NK-92 (cell line): ENCODE data around the gene PTGDR.

ENCODE experiments used
- DNase-seq: peaks from one replicate; lab custom pipeline; 2025; ENCODE audit not compliant: unreplicated experiment; lab: John Stamatoyannopoulos, UW

The PTGDR gene, protein sequence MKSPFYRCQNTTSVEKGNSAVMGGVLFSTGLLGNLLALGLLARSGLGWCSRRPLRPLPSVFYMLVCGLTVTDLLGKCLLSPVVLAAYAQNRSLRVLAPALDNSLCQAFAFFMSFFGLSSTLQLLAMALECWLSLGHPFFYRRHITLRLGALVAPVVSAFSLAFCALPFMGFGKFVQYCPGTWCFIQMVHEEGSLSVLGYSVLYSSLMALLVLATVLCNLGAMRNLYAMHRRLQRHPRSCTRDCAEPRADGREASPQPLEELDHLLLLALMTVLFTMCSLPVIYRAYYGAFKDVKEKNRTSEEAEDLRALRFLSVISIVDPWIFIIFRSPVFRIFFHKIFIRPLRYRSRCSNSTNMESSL

DNA sequence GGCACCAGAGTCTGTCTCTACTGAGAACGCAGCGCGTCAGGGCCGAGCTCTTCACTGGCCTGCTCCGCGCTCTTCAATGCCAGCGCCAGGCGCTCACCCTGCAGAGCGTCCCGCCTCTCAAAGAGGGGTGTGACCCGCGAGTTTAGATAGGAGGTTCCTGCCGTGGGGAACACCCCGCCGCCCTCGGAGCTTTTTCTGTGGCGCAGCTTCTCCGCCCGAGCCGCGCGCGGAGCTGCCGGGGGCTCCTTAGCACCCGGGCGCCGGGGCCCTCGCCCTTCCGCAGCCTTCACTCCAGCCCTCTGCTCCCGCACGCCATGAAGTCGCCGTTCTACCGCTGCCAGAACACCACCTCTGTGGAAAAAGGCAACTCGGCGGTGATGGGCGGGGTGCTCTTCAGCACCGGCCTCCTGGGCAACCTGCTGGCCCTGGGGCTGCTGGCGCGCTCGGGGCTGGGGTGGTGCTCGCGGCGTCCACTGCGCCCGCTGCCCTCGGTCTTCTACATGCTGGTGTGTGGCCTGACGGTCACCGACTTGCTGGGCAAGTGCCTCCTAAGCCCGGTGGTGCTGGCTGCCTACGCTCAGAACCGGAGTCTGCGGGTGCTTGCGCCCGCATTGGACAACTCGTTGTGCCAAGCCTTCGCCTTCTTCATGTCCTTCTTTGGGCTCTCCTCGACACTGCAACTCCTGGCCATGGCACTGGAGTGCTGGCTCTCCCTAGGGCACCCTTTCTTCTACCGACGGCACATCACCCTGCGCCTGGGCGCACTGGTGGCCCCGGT lies at the start of gene PTGDR:
PTGDR (plus strand) TSS at position 198 of the 778 bp plus-strand sequence; CDS start at position 315, 117 bp downstream.
- no peak for DNase-seq

DNA sequence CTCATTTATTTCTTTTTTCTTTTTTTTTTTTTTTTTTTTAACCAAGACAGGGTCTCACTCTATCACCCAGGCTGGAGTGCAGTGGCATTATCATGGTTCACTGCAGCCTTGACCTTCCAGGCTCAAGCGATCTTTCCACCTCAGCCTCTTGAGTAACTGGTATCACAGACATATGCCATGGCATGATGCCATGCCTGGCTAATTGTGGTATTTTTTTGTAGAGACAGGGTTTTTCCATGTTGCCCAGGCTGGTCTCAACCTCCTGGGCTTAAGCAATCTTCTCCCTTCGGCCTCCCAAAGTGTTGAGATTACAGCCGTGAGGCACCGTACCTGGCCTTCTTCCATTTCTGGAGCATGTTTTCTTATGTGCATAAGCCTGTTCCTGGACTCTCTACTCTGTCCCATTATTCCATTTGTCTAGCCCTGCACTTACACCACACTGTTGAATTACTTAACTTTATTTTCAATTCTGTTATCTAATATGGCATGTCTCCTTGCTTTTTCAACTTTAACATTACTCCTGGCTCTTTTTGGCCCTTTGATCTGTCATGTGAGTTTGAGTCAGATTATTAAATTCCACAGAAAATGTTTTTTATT lies 47.9 kb upstream of the PTGDR start:
- no peak for DNase-seq

DNA sequence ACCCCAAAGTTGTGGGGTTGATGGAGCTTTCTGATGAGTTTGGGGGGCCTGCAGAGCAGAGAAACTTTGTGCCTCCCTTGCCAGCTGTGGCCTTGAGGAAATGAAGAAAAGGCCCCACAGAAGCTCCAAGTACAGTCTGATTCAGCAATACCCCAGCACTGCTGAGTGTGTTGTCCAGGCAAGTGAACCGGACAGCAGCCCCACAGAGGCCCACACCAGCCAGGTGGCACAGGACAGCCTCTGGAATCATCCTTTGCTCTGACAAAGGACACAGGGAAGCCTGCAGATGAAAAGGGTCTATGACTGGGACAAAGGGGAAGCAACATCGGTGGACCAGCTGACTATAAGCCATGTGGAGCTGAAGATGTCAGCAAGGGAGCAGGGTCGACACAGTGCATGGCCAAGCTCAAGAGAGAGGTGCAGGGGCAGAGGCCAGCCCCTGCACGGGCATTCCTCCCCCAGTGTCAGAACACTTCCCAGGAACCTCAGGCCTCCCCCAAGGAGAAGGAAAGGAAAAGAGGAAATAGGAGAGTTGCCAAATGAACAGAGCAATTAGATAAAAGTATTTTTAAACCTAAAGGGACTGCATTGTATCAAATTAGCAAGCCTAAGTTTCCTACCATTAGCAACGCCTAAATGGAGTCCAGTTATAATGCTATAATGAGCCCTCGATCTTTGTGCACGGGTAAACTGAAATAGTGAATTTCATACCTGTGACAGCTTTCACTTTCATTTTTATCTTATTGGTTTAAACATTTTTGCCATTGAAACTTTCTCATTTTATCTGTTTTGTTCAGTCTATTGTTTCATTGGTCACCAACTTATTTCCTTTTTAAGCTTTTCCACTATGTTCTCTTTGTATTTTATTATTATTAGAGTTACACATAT lies 46.3 kb upstream of the PTGDR start:
- DNase-seq = no peak

DNA sequence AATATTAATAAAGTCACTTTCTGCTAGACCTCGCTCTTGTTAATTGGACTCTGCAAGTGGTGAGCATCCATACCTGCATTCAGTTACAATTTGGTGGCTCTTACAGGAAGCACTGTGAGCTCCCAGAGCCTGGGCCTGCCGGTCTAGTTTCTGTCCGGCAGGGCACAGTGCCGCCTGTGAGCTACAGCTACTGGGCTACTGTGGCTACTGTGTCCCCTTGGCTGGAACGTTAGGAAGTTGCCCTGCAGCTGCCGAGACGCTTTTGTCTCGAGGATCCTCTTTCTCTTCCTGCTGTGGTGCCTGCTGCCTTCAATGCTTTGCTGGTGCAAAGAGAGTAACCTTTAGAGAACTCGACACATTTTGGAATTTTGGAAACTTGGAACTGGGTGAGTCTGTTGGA lies 44.6 kb upstream of the PTGDR start:
- DNase-seq = no peak

DNA sequence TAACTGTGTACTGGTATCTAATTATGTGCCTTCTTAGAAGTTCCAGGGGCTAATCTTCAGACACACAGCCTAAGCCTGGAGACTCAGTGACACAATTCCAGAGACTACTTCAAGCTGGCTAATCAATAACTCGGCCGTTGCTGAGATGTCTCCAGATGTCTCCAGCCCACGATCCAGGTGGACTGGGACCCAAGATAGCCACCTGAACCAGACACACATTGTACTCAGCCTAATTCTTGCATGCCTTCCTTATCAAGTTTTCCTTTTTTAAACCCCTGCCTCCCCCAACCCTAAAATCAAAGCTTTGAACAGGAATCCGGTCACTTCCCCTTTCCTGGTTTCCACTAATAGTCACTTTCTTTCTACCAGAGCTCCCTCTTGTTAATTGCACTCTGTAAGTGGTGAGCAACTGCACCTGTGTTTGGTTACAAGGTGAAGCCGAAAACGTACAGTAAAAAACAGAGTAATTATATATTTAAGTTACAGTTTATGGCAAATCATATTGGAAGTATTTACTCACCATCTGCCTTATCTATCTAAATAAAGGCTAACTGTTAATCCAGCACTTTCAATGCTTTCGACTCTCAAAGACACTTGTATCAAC lies 39.8 kb upstream of the PTGDR start:
- DNase-seq = no peak

DNA sequence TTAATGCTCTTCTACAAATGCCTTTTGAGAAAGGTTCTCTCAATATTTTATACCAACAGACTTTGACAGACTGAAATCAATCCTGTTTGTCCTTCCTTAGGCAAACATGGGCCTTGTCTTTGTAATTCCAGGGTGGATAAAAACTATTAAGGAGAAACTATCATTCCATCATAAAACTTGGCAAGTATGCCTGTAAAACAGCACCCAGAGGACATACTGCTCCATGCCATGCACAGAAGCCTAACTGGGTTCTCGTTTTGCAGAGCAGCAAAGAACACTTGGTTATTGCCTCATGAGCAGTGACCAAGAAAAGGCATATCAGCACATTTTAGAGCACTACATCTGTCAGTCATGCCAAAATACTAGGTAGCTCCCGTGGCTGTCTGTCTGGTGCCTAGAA lies 33.8 kb upstream of the PTGDR start:
- no peak for DNase-seq

DNA sequence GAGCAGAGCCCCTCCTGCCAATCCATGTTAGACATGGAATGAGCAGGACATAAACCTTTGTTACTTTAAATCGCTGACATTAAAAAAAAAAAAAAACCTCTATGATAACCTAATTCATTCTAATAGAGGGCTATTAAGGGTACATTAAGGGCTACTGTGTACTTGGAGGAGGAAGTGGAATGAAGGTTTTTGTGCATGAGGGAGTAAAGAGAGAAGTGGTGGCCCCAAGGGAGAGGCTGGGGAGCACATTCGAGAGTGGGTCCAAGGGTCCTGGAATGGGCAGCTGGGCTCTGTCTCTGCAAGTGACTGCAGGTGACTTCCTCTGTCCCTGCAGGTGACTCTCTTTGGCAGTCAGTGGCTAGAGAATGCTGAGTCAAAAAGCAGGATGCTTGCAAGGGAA lies 32.1 kb upstream of the PTGDR start:
- no peak for DNase-seq

DNA sequence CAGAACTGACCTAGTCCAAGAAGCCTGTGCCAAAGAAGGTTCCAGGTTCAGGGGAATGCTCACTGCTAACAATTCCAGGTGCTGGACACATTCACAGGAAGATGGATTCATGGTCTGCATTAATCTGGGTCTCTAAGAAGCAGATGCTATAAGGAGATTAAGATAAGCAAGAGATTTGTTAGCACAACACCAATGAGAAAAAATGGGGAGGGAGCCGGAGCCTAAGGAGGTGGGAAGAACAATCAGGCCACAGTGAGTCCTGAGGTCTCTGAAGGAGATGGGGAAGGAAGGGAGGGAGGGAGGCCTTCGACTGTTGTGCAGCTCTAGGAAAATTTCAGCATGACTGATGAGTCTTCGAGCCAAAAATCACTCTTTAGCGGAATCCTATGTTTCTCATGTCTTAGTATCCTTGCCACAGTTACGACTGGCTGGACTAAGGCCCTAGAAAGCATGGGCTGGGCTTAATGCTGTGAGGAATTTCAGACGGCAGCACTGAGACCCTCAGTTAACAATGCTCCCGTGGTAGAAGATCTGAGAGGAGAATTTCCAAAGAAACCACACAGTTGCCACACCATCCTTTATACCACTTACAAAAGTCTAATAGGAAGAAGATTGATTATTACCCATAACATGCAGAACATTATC lies 31.5 kb upstream of the PTGDR start:
- no peak for DNase-seq

DNA sequence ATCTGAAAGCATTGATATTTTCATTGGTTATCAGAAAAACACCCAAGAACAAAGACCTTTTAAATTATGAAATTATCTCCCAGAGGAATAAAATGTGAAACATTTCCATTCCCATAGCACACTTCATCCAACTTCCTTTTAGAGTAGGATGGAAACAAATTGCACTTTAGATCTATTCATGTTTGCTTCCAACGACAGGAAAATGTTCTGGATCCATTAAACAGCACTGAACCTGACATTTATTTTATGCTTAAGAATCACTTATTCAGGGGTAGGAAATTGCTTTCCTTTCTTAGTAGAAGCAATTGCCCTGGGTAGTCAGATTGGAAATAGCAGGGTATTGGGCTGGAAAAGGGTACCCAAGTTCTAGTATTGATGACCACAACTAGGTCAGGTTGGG lies 28.8 kb upstream of the PTGDR start:
- no peak for DNase-seq

DNA sequence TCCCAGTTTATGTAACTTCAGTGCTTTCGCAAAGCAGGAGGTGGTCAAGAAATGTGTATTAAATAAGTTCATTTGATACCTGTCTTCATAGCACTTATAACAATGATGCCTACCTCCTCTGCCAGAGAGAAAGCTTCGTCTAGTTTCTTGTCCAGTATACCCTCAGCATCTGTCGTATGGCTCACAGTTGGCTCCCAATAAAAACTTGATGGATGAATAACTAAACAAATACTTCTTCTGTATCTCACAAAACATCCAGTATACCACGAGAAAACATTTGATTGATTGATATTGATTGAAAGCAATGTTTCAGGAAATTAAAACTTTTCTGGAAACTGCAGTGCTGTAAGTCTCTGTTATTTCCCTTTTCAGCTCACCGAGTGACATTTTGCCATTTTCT lies 26.9 kb upstream of the PTGDR start:
- DNase-seq = no peak

DNA sequence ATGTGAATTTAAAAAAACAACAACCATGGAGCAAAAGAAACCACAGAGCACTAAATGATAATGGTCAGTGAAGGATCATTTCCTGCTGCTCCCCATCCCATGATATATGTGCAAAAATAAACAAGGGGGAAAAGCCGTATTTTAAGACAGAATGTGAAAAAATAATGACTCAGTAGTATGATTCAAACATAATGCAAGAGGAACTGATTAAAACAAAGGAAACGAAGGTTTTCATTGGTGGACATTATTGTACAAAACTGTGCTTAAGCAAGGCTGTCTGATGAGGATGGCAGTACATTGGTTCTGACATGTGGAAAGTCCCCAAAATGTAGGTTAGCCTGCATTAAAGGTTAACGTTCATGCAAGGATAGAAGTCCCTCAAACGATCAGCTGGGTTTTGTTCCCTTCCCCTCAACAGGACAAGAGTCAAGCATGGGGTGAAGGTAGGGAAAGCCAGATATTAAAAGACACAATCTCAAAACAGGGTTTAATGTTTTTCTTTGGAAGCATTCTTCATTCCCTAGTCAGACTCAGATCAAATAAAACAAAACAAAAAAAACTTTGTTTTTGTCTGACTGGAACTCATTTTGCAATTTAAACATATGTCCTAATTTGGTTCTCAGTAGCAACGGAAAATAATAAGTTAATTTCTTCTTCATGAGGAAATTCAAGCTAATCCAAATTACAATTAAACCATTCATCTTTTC lies 26.3 kb upstream of the PTGDR start:
- DNase-seq = no peak

DNA sequence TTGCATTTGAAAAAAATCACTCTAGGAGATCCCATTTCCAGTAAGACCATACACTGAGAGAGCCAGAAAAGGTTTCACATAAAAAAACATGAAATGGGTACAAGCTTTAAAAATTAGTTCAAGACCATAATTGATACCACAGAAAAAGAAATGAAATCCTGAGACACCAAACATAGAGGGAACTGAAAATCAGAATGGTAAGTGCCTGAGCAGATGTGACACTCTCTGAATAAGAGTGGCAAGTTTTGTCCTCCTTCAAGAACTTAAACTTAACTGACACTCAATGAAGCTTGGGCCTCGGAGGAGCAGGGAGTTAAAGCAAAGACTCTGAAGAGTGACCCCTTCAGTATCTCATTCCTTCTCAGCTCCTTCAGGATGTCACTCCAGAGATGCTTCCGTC lies 23.2 kb upstream of the PTGDR start:
- no peak for DNase-seq

DNA sequence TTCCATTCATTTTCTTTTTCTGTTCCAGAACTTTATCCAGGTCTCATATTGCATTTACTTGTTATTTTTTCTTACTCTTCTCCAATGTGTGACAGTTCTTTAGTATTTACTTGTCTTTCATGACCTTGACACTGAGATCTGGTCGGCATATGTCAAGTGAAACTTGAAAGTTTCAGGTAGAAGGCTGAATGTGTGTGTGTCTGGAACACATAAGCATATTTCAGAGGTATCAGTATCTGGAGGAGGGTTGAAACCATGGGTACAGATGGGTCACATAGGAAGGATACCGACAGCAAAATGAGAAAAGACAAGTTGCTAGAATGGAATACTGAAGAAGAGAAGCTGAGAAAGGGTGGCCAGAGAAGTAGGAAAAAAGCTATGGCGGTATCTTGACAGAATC lies 22.5 kb upstream of the PTGDR start:
- DNase-seq = no peak

DNA sequence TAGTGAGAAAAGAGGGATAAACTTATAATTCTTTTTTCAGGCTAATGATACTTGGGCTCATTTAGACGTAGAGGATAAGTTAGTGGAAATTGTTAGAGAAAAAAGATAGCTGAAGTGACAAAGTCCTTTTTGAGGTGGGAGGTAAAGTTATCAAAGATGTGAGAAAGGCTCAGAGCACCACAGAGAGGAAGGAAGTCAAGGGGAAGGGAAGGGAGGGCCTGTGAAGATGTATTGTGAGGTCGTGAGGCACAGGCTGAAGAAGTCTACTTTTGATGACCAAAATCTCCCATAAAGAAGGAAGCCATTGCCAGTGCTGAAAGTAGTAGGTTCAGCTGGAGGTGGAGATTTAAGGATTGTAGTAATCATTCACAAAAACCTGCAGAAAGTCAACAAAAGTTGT lies 19.4 kb upstream of the PTGDR start:
- no peak for DNase-seq

DNA sequence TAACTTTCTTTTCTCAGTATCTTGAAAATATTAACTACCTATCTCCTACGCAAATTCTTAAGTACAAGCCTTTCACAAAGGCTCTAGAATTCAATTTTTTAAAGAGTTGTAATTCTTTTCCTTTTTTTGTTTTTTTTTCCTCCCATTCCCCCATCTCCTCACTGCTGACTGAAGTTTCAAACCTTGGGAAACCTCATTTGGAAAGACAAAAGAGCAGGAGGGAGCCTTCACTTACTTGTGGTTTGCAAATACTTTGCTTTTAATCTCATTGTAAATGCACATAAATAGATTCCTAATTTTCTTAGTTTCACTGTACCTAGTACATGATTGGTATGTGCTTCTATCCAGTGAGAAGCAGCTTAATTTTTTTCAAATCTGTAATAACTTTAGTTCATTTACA lies 15.8 kb upstream of the PTGDR start:
- no peak for DNase-seq

DNA sequence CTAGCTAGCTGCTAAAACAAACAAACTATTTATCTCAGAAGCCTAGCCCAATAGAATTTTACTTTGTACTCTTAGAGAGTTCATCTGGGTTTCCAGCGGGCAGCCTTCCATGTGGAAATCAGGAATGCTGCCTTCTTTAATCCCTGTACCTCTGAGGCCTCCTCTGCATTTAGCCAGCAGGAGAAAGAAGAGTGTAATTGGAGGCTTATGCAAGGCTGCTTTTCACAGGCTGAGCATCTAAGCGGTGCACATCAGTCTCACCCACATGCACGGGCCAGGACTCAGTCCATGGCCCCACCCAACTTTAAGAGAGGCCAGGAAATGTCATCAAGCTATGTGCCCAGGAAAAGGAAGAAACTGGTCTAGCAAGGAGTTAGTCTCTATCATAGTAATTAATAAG lies 14.0 kb upstream of the PTGDR start:
- DNase-seq = no peak

DNA sequence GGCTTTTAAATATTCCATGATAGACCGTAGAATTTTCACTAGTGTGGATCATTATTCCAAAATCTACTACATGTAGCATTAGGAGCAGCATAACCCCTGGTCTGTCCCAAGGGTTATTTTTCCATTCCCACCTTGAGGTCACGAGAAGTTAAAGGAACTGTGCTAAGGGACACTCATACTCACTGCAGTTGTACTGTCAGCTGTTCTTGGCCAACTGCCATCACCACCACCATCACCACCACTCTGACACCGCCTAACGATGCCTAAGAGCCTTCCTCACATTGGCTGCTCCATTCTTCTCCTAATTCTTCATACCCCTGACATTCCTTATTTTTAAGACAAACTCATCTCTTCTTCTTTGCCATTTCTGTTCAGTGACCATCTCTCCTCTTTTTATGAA lies 13.4 kb upstream of the PTGDR start:
- DNase-seq = no peak

DNA sequence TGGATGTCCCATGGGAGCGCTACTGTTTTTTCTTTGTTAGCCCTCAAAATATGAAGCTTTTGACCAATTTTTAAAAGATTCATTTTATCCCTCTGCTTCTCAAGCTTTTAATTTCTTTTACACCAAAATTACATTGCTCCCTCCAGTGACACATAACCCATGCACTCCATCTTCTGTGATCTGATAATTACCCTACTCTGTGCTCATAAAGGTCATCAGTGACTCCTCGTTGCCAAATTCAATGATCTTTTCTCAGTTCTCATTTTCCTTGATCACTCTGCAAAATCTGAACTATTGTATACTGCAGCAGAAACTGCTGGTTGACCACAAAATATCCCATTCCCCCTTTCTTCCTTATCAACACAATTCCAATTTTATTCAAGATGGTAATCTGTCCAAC lies 8.7 kb upstream of the PTGDR start:
- DNase-seq = no peak

DNA sequence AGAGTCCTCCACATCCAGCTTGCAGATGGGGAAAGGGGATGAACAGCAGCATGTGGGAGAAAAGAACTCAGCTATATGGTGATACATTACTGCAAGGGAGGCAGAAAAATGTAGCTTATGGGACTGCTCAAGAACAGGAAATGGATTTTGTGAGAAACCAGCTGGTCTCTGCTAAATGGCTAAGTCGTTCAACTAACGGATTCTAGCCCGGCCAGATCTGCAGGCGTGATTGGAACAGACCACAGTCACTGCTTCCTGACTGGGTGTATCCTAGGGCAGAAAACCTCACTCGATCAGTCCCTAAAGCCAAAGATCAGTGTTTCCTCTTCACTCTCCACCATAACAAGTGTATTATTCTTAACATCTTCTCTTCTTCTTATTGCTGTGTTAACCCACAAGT lies 8.1 kb upstream of the PTGDR start:
- DNase-seq = no peak

DNA sequence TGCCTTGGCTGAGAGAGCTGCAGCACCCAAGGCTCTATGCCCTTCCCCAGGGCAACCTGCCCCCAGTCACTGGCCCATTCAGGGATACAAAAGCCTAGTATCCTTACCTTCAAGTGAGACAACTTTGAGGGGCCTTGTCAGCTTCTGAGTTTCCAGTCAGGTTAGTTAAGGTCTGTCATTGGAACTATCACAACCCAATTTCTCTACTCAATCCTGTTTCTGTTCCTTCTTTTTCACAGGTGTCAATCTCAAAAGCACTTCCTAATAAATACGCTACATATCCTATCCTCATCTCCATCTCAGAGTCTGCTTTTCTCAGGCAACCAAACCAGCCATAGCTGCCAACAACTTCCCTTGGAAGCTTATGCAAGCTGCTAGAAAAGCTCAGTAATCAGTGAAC lies 4.9 kb upstream of the PTGDR start:
- DNase-seq = no peak
